ENCODE results near the gene EIF1.
A peak's percentile ranks its signal among the peaks of the same experiment; 100 is the strongest.
"Not testable (repeated sequence)": the region's sequence is repeated elsewhere in the genome, so short reads cannot be mapped to it uniquely, and the experiment has no call there.

Gene EIF1

GRCh38 chr17:41656249-41657023, 32.2 kb upstream of the EIF1 start:
- DNase-seq, result no peak

- DNase-seq, result no peak
Observed at GRCh38 chr17:41657176-41657754, 31.4 kb upstream of the EIF1 start.

GRCh38 chr17:41657936-41658335, 30.7 kb upstream of the EIF1 start:
- DNase-seq, result no peak

- no peak for DNase-seq
Observed at GRCh38 chr17:41658846-41659245, 29.8 kb upstream of the EIF1 start.

GRCh38 chr17:41659427-41660212, 29.1 kb upstream of the EIF1 start:
- DNase-seq, result no peak

GRCh38 chr17:41660221-41660711, 28.4 kb upstream of the EIF1 start:
- no peak for DNase-seq

- no peak for DNase-seq
Observed at GRCh38 chr17:41663451-41664171, 25.1 kb upstream of the EIF1 start.

- no peak for DNase-seq
Observed at GRCh38 chr17:41664172-41664457, 24.6 kb upstream of the EIF1 start.

GRCh38 chr17:41664587-41665565, 23.8 kb upstream of the EIF1 start:
- DNase-seq, result no peak

GRCh38 chr17:41665566-41666236, 23.0 kb upstream of the EIF1 start:
- DNase-seq, result peak; percentile 40

- DNase-seq, result no peak
Observed at GRCh38 chr17:41666237-41666641, 22.4 kb upstream of the EIF1 start.

GRCh38 chr17:41666708-41667279, 21.9 kb upstream of the EIF1 start:
- peak; percentile 55 for DNase-seq

- no peak for DNase-seq
Observed at GRCh38 chr17:41667280-41668041, 21.2 kb upstream of the EIF1 start.

GRCh38 chr17:41672153-41672552, 16.5 kb upstream of the EIF1 start:
- no peak for DNase-seq

GRCh38 chr17:41675157-41676057, 13.3 kb upstream of the EIF1 start:
- not testable (repeated sequence) for DNase-seq

- DNase-seq, result no peak
Observed at GRCh38 chr17:41676058-41676419, 12.6 kb upstream of the EIF1 start.

- no peak for DNase-seq
Observed at GRCh38 chr17:41678411-41678906, 10.2 kb upstream of the EIF1 start.

GRCh38 chr17:41678907-41679739, 9.6 kb upstream of the EIF1 start:
- no peak for DNase-seq
